IMR-90 (cell line): Measurements from ENCODE around the gene GJC1. TPM values are rescaled to one million over a fixed set of nuclear protein-coding genes. Genes with fewer than 3 reads are reported as not detected.
"Not testable (repeated sequence)": the region's sequence is repeated elsewhere in the genome, so short reads cannot be mapped to it uniquely, and the experiment has no call there.

ENCODE experiments used
- ATAC-seq: fragments of 200-7000 bp; cut with Tn5 transposase; 2 replicates; pipeline ENCODE4 v1.9.1; 2020; ENCODE audit warnings: low read depth, mild to moderate bottlenecking, moderate library complexity
- BruUV-seq: library from RNA; stranded (reverse); fragments of 400-500 nt; replicated peaks from 2 replicates; lab custom pipeline; 2021; lab: Mats Ljungman, UMichigan
- CTCF ChIA-PET: fragments of 300-600 bp; formaldehyde crosslinking; extraction: SDS; loops from one replicate; lab custom pipeline; 2021; ENCODE audit warnings: antibody characterized with exemption; lab: Yijun Ruan, JAX
- POLR2A ChIA-PET: fragments of 300-600 bp; sonication (Branson Sonifier 250); formaldehyde crosslinking; loops from one replicate; lab custom pipeline; 2022; ENCODE audit warnings: antibody characterized with exemption; ENCODE audit not compliant: unreplicated experiment; lab: Charles Lee
- DNase-seq: peaks from one replicate; pipeline ENCODE4 v3.0.0; 2013
- H2AFZ ChIP-seq: replicated peaks from 2 replicates; pipeline ENCODE3; 2013; ENCODE audit warnings: low read length, mild to moderate bottlenecking; ENCODE audit not compliant: poor library complexity
- H2AK5ac ChIP-seq: 2 replicates; pipeline ENCODE4 v1.6.1; 2013; ENCODE audit warnings: low read depth, low read length, inconsistent platforms
- H2AK9ac ChIP-seq: replicated peaks from 2 replicates; pipeline ENCODE3; 2013; ENCODE audit warnings: mild to moderate bottlenecking, low read depth, low read length, moderate library complexity; ENCODE audit not compliant: poor library complexity
- H2BK120ac ChIP-seq: 2 replicates; pipeline ENCODE4 v1.6.1; 2013; ENCODE audit warnings: low read depth, low read length, inconsistent platforms
- H2BK15ac ChIP-seq: 3 replicates; pipeline ENCODE4 v1.6.1; 2013; ENCODE audit warnings: low read depth, low read length, inconsistent platforms
- H2BK20ac ChIP-seq: 2 replicates; pipeline ENCODE4 v1.6.1; 2013; ENCODE audit warnings: low read depth, mild to moderate bottlenecking, inconsistent platforms, low read length, moderate library complexity
- H2BK5ac ChIP-seq: 2 replicates; pipeline ENCODE4 v1.6.1; 2013; ENCODE audit warnings: mild to moderate bottlenecking, low read depth, low read length, inconsistent platforms; ENCODE audit not compliant: poor library complexity, severe bottlenecking
- H3K14ac ChIP-seq: replicated peaks from 2 replicates; pipeline ENCODE4 v1.6.1; 2013; ENCODE audit warnings: low read depth, low read length, inconsistent platforms
- H3K18ac ChIP-seq: 2 replicates; pipeline ENCODE4 v1.6.1; 2013; ENCODE audit warnings: low read depth, low read length, control low read depth
- H3K23ac ChIP-seq: 2 replicates; pipeline ENCODE4 v1.6.1; 2013; ENCODE audit warnings: low read depth, low read length, inconsistent platforms
- H3K27ac ChIP-seq: 2 replicates; pipeline ENCODE4 v1.5.1; 2013; ENCODE audit warnings: mild to moderate bottlenecking, control low read depth, low read length; ENCODE audit not compliant: insufficient read depth
- H3K27me3 ChIP-seq: 2 replicates; pipeline ENCODE4 v1.6.1; 2013; ENCODE audit warnings: low read length; ENCODE audit not compliant: control insufficient read depth, insufficient read depth
- H3K36me3 ChIP-seq: 2 replicates; pipeline ENCODE4 v1.6.1; 2013; ENCODE audit warnings: low read length, mixed read lengths; ENCODE audit not compliant: control insufficient read depth, insufficient read depth
- H3K4ac ChIP-seq: 2 replicates; pipeline ENCODE4 v1.6.1; 2013; ENCODE audit warnings: low read depth, low read length, inconsistent platforms
- H3K4me1 ChIP-seq: 2 replicates; pipeline ENCODE4 v1.6.1; 2013; ENCODE audit warnings: low read length, mixed read lengths; ENCODE audit not compliant: control insufficient read depth, insufficient read depth
- H3K4me2 ChIP-seq: 2 replicates; pipeline ENCODE4 v1.6.1; 2013; ENCODE audit warnings: low read depth, mild to moderate bottlenecking, control low read depth, low read length, moderate library complexity
- H3K4me3 ChIP-seq: 2 replicates; pipeline ENCODE4 v1.5.1; 2013; ENCODE audit warnings: low read depth, mild to moderate bottlenecking, control low read depth, low read length, moderate library complexity; ENCODE audit not compliant: insufficient read depth
- H3K56ac ChIP-seq: 2 replicates; pipeline ENCODE4 v1.6.1; 2013; ENCODE audit warnings: low read length, inconsistent platforms; ENCODE audit not compliant: insufficient read depth; ENCODE audit errors: extremely low read depth
- H3K79me1 ChIP-seq, 2 experiments: 2 replicates each; pipeline ENCODE4 v1.6.1; 2013; ENCODE audit warnings: low read length in 2 of 2, inconsistent platforms in 1 of 2, low read depth in 1 of 2
- H3K9ac ChIP-seq: 2 replicates; pipeline ENCODE4 v1.6.1; 2013; ENCODE audit warnings: low read depth, low read length, control low read depth
- H3K9me1 ChIP-seq: 2 replicates; pipeline ENCODE4 v1.6.1; 2013; ENCODE audit warnings: low read length, inconsistent platforms; ENCODE audit not compliant: insufficient read depth
- H3K9me3 ChIP-seq: 2 replicates; pipeline ENCODE4 v1.6.1; 2013; ENCODE audit warnings: low read length; ENCODE audit not compliant: control insufficient read depth, insufficient read depth
- H4K20me1 ChIP-seq: 2 replicates; pipeline ENCODE4 v1.6.1; 2013; ENCODE audit warnings: low read length, inconsistent platforms; ENCODE audit not compliant: insufficient read depth
- H4K5ac ChIP-seq: 2 replicates; pipeline ENCODE4 v1.6.1; 2013; ENCODE audit warnings: mild to moderate bottlenecking, low read depth, low read length, control low read depth
- H4K8ac ChIP-seq, 2 experiments: 2 replicates each; pipeline ENCODE4 v1.6.1; 2013; ENCODE audit warnings: low read depth in 2 of 2, low read length in 2 of 2, control low read depth in 1 of 2, inconsistent platforms in 1 of 2
- H4K91ac ChIP-seq: 2 replicates; pipeline ENCODE4 v1.6.1; 2013; ENCODE audit warnings: low read depth, low read length, inconsistent platforms; ENCODE audit not compliant: insufficient read depth
- WGBS, 2 experiments: methylation state at CpG; one replicate each; pipeline versions ENCODE4 v1.1.5 to v1.1.7; 2013; ENCODE audit warnings: missing lambda C conversion rate in 2 of 2; ENCODE audit not compliant: insufficient read length in 1 of 2; ENCODE audit errors: extremely low coverage in 2 of 2; 5-methylcytosine and 5-hydroxymethylcytosine counted together
- dilution Hi-C: fragments of 300-500 bp; cut with HindIII; formaldehyde crosslinking; loops from one replicate; pipeline ENCODE4 v1.14.3; 2018; ENCODE audit warnings: low sequenced_read_pairs; ENCODE audit not compliant: unreplicated experiment
- in situ Hi-C: fragments of 300-500 bp; cut with MboI; formaldehyde crosslinking; loops from 3 replicates; pipeline ENCODE4 v1.14.3; 2019; ENCODE audit warnings: low sequenced_read_pairs, inconsistent platforms, mixed read lengths
- intact Hi-C: fragments of 100-400 bp; cut with micrococcal nuclease; formaldehyde crosslinking; loops from 2 replicates; pipeline ENCODE4 v1.10.0; 2022
- polyA plus RNA-seq, 3 experiments: library from polyadenylated mRNA; depleted of rRNA; stranded (reverse); fragments of >200 nt; gene quantifications; 2 replicates each; pipeline ENCODE4 v1.2.3, GENCODE V29; 2012; ENCODE audit warnings: low replicate concordance in 1 of 3
- total RNA-seq: library from RNA; depleted of rRNA; stranded (reverse); fragments of >200 nt; gene quantifications from 2 replicates; pipeline ENCODE4 v1.2.3, GENCODE V29; 2012

Gene GJC1
- total and polyA plus RNA-seq, 2 of the 4 experiments (the other 2 are of a cell fraction) = 23.9 to 69.7 TPM

DNA sequence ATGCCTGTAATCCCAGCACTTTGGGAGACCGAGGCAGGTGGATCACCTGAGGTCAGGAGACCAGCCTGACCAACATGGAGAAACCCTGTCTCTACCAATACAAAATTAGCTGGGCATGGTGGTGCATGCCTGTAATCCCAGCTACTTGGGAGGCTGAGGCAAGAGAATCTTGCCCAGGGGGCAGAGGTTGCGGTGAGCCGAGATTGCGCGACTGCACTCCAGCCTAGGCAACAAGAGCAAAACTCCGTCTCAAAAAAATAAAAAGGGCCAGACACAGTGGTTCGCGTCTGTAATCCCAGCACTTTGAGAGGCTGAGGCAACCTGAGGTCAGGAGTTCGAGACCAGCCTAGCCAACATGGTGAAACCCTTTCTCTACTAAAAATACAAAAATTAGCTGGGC lies 4.9 kb downstream of the GJC1 start:
- H3K9ac ChIP-seq, BruUV-seq, H2AFZ ChIP-seq, H4K91ac ChIP-seq, H2BK15ac ChIP-seq, H2AK5ac ChIP-seq, intact Hi-C loops, CTCF ChIA-PET, H3K14ac ChIP-seq, H3K27me3 ChIP-seq, H3K18ac ChIP-seq, H4K5ac ChIP-seq, POLR2A ChIA-PET, H3K4ac ChIP-seq, H4K8ac ChIP-seq, H3K4me1 ChIP-seq, H2BK20ac ChIP-seq, H3K9me1 ChIP-seq, H3K27ac ChIP-seq, H2BK120ac ChIP-seq, ATAC-seq, dilution Hi-C loops, H3K9me3 ChIP-seq, H3K4me2 ChIP-seq, H3K23ac ChIP-seq, H3K36me3 ChIP-seq, DNase-seq, H3K56ac ChIP-seq, H3K4me3 ChIP-seq, H2BK5ac ChIP-seq, H2AK9ac ChIP-seq: not testable (repeated sequence)
- peaks cover 13 to 35% of the 10 kb centered on the region in 2 experiments for H3K79me1 ChIP-seq
- H4K20me1 ChIP-seq = peaks cover 22% of the 10 kb centered on the region; the same call in 1 of the 2 replicates
- in situ Hi-C loops = loop anchor here (5.0 kb wide), 1 partner anchor 33 kb away; no protein-coding TSS in a partner anchor
- 98% methylated on average over 5 of the region's 9 CpGs; no CpG with 5 or more reads in 1 of the 2 experiments for WGBS, 2 experiments
